Endothelial cell of umbilical vein (primary cell): ENCODE results near the gene PACS1. TPM values are rescaled to one million over a fixed set of nuclear protein-coding genes. Genes with fewer than 3 reads are reported as not detected.

ENCODE experiments used
- BruUV-seq: library from RNA; stranded (reverse); fragments of 400-500 nt; replicated peaks from 2 replicates; lab custom pipeline; 2021; lab: Mats Ljungman, UMichigan
- CTCF ChIA-PET: fragments of 300-600, 350-600 bp; sonication (Branson Sonifier 250); formaldehyde crosslinking; loops from one replicate; lab custom pipeline; 2021; ENCODE audit warnings: antibody characterized with exemption, inconsistent platforms; lab: Charles Lee
- POLR2A ChIA-PET: fragments of 300-600, 350-600 bp; sonication (Branson Sonifier 250); formaldehyde crosslinking; loops from one replicate; lab custom pipeline; 2021; ENCODE audit warnings: antibody characterized with exemption, inconsistent platforms; lab: Charles Lee
- DNase-seq: peaks from one replicate; pipeline ENCODE4 v3.0.0-alpha.2; 2011; ENCODE audit warnings: low read depth, low spot score
- FAIRE-seq: peaks from 2 replicates; lab custom pipeline; 2011; peaks lifted over from hg19 to GRCh38; lab: Jason Lieb, UNC
- H2AFZ ChIP-seq: 2 replicates; pipeline ENCODE4 v1.6.0; 2012; ENCODE audit warnings: low read depth, low read length, control low read depth, inconsistent platforms
- H3K27ac ChIP-seq: 2 replicates; pipeline ENCODE4 v1.5.1; 2011; ENCODE audit warnings: low read depth, mild to moderate bottlenecking, control low read depth, low read length, moderate library complexity; ENCODE audit not compliant: insufficient read depth
- H3K27me3 ChIP-seq, 2 experiments: 2 replicates each; pipeline versions ENCODE4 v1.6.0 to v1.6.1; 2011; ENCODE audit warnings: low read length in 2 of 2, mixed read lengths in 1 of 2; ENCODE audit not compliant: control insufficient read depth in 2 of 2, insufficient read depth in 2 of 2
- H3K36me3 ChIP-seq, 2 experiments: 2 replicates in 1 of 2; 3 replicates in 1 of 2; pipeline ENCODE4 v1.5.1; 2011; ENCODE audit warnings: low read length in 2 of 2, mild to moderate bottlenecking in 1 of 2, moderate library complexity in 1 of 2; ENCODE audit not compliant: control insufficient read depth in 2 of 2, insufficient read depth in 2 of 2; ENCODE audit errors: extremely low read depth in 1 of 2
- H3K4me1 ChIP-seq: 3 replicates; pipeline ENCODE4 v1.5.1; 2011; ENCODE audit warnings: mild to moderate bottlenecking, low read length; ENCODE audit not compliant: control insufficient read depth, insufficient read depth; ENCODE audit errors: extremely low read depth
- H3K4me2 ChIP-seq: 2 replicates; pipeline ENCODE4 v1.6.1; 2011; ENCODE audit warnings: low read length, control low read depth, mixed read lengths; ENCODE audit not compliant: insufficient read depth
- H3K4me3 ChIP-seq, 3 experiments: fragments of 200-600 bp in 1 of 3; sonication (generic), shearing (Covaris generic) in 1 of 3; replicated peaks in 1 of 3; 2 replicates each; pipeline ENCODE4 v1.5.1; 2011 to 2016; ENCODE audit warnings: control low read depth in 3 of 3, low read length in 3 of 3, mild to moderate bottlenecking in 2 of 3, inconsistent platforms in 1 of 3, low read depth in 1 of 3, moderate library complexity in 1 of 3; ENCODE audit not compliant: insufficient read depth in 1 of 3
- H3K79me2 ChIP-seq: 2 replicates; pipeline ENCODE4 v1.6.0; 2012; ENCODE audit warnings: low read length, inconsistent platforms; ENCODE audit not compliant: control insufficient read depth, insufficient read depth
- H3K9ac ChIP-seq: replicated peaks from 2 replicates; pipeline ENCODE3; 2011; ENCODE audit warnings: low read length, control low read depth; ENCODE audit not compliant: insufficient read depth; ENCODE audit errors: extremely low read depth
- H3K9me1 ChIP-seq: replicated peaks from 3 replicates; pipeline ENCODE4 v1.6.0; 2011; ENCODE audit warnings: mild to moderate bottlenecking, low read length; ENCODE audit not compliant: control insufficient read depth, insufficient read depth; ENCODE audit errors: extremely low read depth
- H3K9me3 ChIP-seq: replicated peaks from 2 replicates; pipeline ENCODE4 v1.5.1; 2012; ENCODE audit warnings: low read length, inconsistent platforms; ENCODE audit not compliant: control insufficient read depth, insufficient read depth
- H4K20me1 ChIP-seq: replicated peaks from 2 replicates; pipeline ENCODE3; 2011; ENCODE audit warnings: mild to moderate bottlenecking, low read length; ENCODE audit not compliant: control insufficient read depth, insufficient read depth; ENCODE audit errors: extremely low read depth
- CTCF ChIP-seq, 2 donors: IDR thresholded peaks; 1 replicate in 1 of 2; 2 replicates in 1 of 2; pipeline ENCODE4 v1.5.1; 2011; ENCODE audit warnings: low read length in 2 of 2, mild to moderate bottlenecking in 2 of 2, moderate library complexity in 2 of 2, control low read depth in 1 of 2, inconsistent platforms in 1 of 2, low read depth in 1 of 2; ENCODE audit not compliant: insufficient read depth in 1 of 2; ENCODE audit errors: extremely low read depth in 1 of 2
- EZH2 ChIP-seq: IDR thresholded peaks from 2 replicates; pipeline ENCODE4 v1.6.1; 2012; ENCODE audit warnings: borderline replicate concordance, low read depth, mild to moderate bottlenecking, moderate library complexity, low read length, inconsistent platforms; ENCODE audit not compliant: severe bottlenecking
- FOS ChIP-seq: IDR thresholded peaks from 2 replicates; pipeline ENCODE4 v1.6.1; 2011; ENCODE audit warnings: mild to moderate bottlenecking, low read length, moderate library complexity, borderline replicate concordance; ENCODE audit not compliant: insufficient read depth
- GATA2 ChIP-seq: IDR thresholded peaks from 2 replicates; pipeline ENCODE4 v1.7.0; 2011; ENCODE audit warnings: low read depth, mild to moderate bottlenecking, moderate library complexity, mixed read lengths, low read length; ENCODE audit not compliant: insufficient read length, insufficient read depth
- JUN ChIP-seq: IDR thresholded peaks from 2 replicates; pipeline ENCODE4 v1.6.1; 2011; ENCODE audit warnings: borderline replicate concordance, low read depth; ENCODE audit not compliant: insufficient read length, insufficient read depth
- MAX ChIP-seq: IDR thresholded peaks from 2 replicates; pipeline ENCODE4 v1.6.1; 2011; ENCODE audit not compliant: insufficient read depth, insufficient read length
- MYC ChIP-seq: IDR thresholded peaks from one replicate; pipeline ENCODE4 v1.6.1; 2011; ENCODE audit warnings: mild to moderate bottlenecking, low read depth, low read length
- POLR2A ChIP-seq: IDR thresholded peaks from 2 replicates; pipeline ENCODE4 v1.6.1; 2012; ENCODE audit warnings: low read depth, mild to moderate bottlenecking, control low read depth, low read length
- POLR2AphosphoS5 ChIP-seq: IDR thresholded peaks from 2 replicates; pipeline ENCODE4 v1.6.1; 2012; ENCODE audit warnings: low read depth, mild to moderate bottlenecking, control low read depth, low read length, moderate library complexity; ENCODE audit not compliant: insufficient read depth
- dilution Hi-C: fragments of 300-500 bp; cut with MboI; formaldehyde crosslinking; loops from one replicate; pipeline ENCODE4 v1.15.0; 2019; ENCODE audit warnings: low sequenced_read_pairs; ENCODE audit not compliant: extremely low pct_ligation_motif_present
- intact Hi-C: fragments of 100-400 bp; cut with micrococcal nuclease; formaldehyde crosslinking; loops from one replicate; pipeline ENCODE4 v1.10.0; 2022
- polyA plus RNA-seq, 4 experiments: library from polyadenylated mRNA; depleted of rRNA in 3 of 4; stranded (reverse) in 3 of 4; unstranded in 1 of 4; fragments of >200 nt; gene quantifications; 2 replicates each; pipeline versions ENCODE4 v1.2.1 to v1.2.3, GENCODE V29; 2011 to 2012; ENCODE audit warnings: missing spikeins in 1 of 4
- total RNA-seq: library from RNA; stranded (reverse); gene quantifications from 2 replicates; pipeline ENCODE4 v1.2.3, GENCODE V29; 2021

The PACS1 gene
- total and polyA plus RNA-seq, 2 donors (not counting 3 experiments of a cell fraction or from before 2014, with no cell fraction given) = 26.4 to 64.4 TPM

DNA sequence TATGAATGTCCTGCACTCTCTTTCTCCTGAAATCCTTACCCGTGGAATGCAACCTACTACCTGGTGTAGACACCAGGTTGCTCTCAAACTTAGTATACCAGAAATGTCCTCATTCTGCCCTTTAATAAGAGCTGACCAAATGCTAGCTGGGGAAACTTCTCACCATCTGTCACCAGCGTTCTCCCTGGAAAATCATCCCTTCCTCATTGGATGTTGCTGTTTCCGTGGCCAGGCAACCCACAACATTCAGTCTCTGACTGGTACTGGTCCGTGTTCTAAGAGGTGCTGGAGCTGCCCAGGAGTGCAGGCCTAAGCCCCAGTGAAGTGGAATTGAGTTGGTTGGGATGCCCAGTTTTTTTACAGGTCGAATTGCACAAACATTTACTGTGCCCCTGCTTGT lies 157.6 kb downstream of the PACS1 start:
- POLR2A ChIA-PET = no interaction called here
- Histone ChIP-seq H3K79me2 (no peaks in the 10 kb centered on the region), H3K9ac (no peak overlapping the region), H3K4me2 (no peak overlapping the region), H3K4me1 (no peaks in the 10 kb centered on the region), H4K20me1 (no peaks in the 10 kb centered on the region), H3K4me3 (no peak overlapping the region), H3K27me3 (no peaks in the 10 kb centered on the region), H3K27ac (no peak overlapping the region), H3K9me3 (no peaks in the 10 kb centered on the region), H2AFZ (no peak overlapping the region), H3K9me1 (no peaks in the 10 kb centered on the region), H3K36me3 (peaks cover 0 to 31% of the 10 kb centered on the region in 2 experiments)
- DNase-seq = no peak
- no peak for FAIRE-seq
- CTCF ChIA-PET = interaction anchor here (1.0 to 1.2 kb wide), 2 partner anchors 10 to 19 kb away, joined by 4 to 5 read pairs; no protein-coding TSS in a partner anchor
- BruUV-seq = no TSS peak
- intact Hi-C loops = no loop called here
- no peak for TF ChIP-seq FOS
- TF ChIP-seq EZH2 = no peak
- no peak for TF ChIP-seq CTCF (IDR thresholded peaks at IDR 0.05; ENCODE audit: extremely low read depth in 1 of 2, insufficient read depth in 1 of 2, low read depth in 1 of 2, low read length in 2 of 2)
- TF ChIP-seq JUN = no peak
- no peak for TF ChIP-seq POLR2A
- TF ChIP-seq GATA2 = no peak
- TF ChIP-seq POLR2AphosphoS5 = no peak
- no peak for TF ChIP-seq MYC
- no peak for TF ChIP-seq MAX
- dilution Hi-C loops = no loop called here
